HepG2 (cell line): ENCODE data around the gene PLK5. TPM values are rescaled to one million over a fixed set of nuclear protein-coding genes. Genes with fewer than 3 reads are reported as not detected.

ENCODE experiments used
- ATAC-seq: fragments of 200-7000 bp; cut with Tn5 transposase; 3 replicates; pipeline ENCODE4 v1.9.1; 2020; ENCODE audit warnings: mild to moderate bottlenecking, moderate library complexity
- BruUV-seq: library from RNA; stranded (reverse); fragments of 400-500 nt; replicated peaks from 2 replicates; lab custom pipeline; 2021; lab: Mats Ljungman, UMichigan
- CTCF ChIA-PET: fragments of 300-600 bp; formaldehyde crosslinking; extraction: SDS; loops from one replicate; lab custom pipeline; 2021; ENCODE audit warnings: low total read pairs, inconsistent platforms, low intra/inter-chr PET ratio; lab: Yijun Ruan, JAX
- POLR2A ChIA-PET: fragments of 350-600 bp; sonication (Branson Sonifier 250); formaldehyde crosslinking; loops from one replicate; lab custom pipeline; 2020; ENCODE audit warnings: antibody characterized with exemption, inconsistent platforms; lab: Yijun Ruan, JAX
- DNase-seq: peaks from one replicate; pipeline ENCODE4 v3.0.0-alpha.2; 2015; ENCODE audit warnings: low spot score
- FAIRE-seq: peaks from 3 replicates; lab custom pipeline; 2011; peaks lifted over from hg19 to GRCh38; lab: Jason Lieb, UNC
- H2AFZ ChIP-seq: one replicate; pipeline ENCODE4 v1.6.1; 2011; ENCODE audit warnings: low read length, inconsistent platforms
- H3K27ac ChIP-seq: fragments of 300-600 bp; 3 replicates; pipeline ENCODE4 v1.8.0; 2011; ENCODE audit warnings: mixed run types, mild to moderate bottlenecking, mixed read lengths, low read length, inconsistent platforms; ENCODE audit not compliant: insufficient read depth; ENCODE audit errors: extremely low read length
- H3K27me3 ChIP-seq, 2 experiments: fragments of 200-600 bp in 1 of 2; 2 replicates in 1 of 2; 3 replicates in 1 of 2; pipeline versions ENCODE4 v1.6.0 to v1.8.0; 2011; ENCODE audit warnings: low read length in 2 of 2, mild to moderate bottlenecking in 2 of 2, moderate library complexity in 2 of 2, inconsistent platforms in 1 of 2; ENCODE audit not compliant: insufficient read depth in 2 of 2, control insufficient read depth in 1 of 2
- H3K36me3 ChIP-seq, 2 experiments: fragments of 200-600 bp in 1 of 2; replicated peaks in 1 of 2; 2 replicates in 1 of 2; 3 replicates in 1 of 2; pipeline versions ENCODE4 v1.5.1 to v1.8.0; 2011; ENCODE audit warnings: low read length in 2 of 2, inconsistent platforms in 1 of 2; ENCODE audit not compliant: insufficient read depth in 2 of 2, control insufficient read depth in 1 of 2
- H3K4me1 ChIP-seq: 2 replicates; pipeline ENCODE4 v1.5.1; 2012; ENCODE audit warnings: low read length, inconsistent platforms; ENCODE audit not compliant: insufficient read depth
- H3K4me2 ChIP-seq: 2 replicates; pipeline ENCODE4 v1.6.0; 2011; ENCODE audit warnings: low read depth, low read length, inconsistent platforms
- H3K4me3 ChIP-seq, 3 experiments: fragments of 200-600 bp in 1 of 3; sonication (generic), shearing (Covaris generic) in 1 of 3; replicated peaks in 1 of 3; 2 replicates each; pipeline ENCODE4 v1.5.1; 2011 to 2016; ENCODE audit warnings: low read length in 3 of 3, inconsistent platforms in 2 of 3, low read depth in 2 of 3, mild to moderate bottlenecking in 2 of 3, control low read depth in 1 of 3, mixed read lengths in 1 of 3; ENCODE audit not compliant: insufficient read depth in 1 of 3
- H3K79me2 ChIP-seq: one replicate; pipeline ENCODE4 v1.6.1; 2011; ENCODE audit warnings: low read length, inconsistent platforms; ENCODE audit not compliant: insufficient read depth
- H3K9ac ChIP-seq: 2 replicates; pipeline ENCODE4 v1.6.0; 2011; ENCODE audit warnings: mild to moderate bottlenecking, low read depth, low read length, inconsistent platforms; ENCODE audit not compliant: insufficient read depth
- H3K9me3 ChIP-seq: 2 replicates; pipeline ENCODE4 v1.5.1; 2012; ENCODE audit warnings: mild to moderate bottlenecking, low read length
- H4K20me1 ChIP-seq: 2 replicates; pipeline ENCODE4 v1.6.0; 2011; ENCODE audit warnings: inconsistent platforms, mild to moderate bottlenecking, low read length, moderate library complexity; ENCODE audit not compliant: insufficient read depth
- AGO1 ChIP-seq: fragments of 200-400 bp; formaldehyde crosslinking; IDR thresholded peaks from 2 replicates; pipeline ENCODE4 v1.6.1; 2017; ENCODE audit warnings: mild to moderate bottlenecking, low read depth, low read length, moderate library complexity; ENCODE audit not compliant: poor library complexity, severe bottlenecking
- AGO2 ChIP-seq: fragments of 200-400 bp; formaldehyde crosslinking; optimal IDR thresholded peaks from 2 replicates; pipeline ENCODE3; 2017; ENCODE audit warnings: mild to moderate bottlenecking, low read depth, low read length, moderate library complexity
- ATF1 ChIP-seq: IDR thresholded peaks from 2 replicates; pipeline ENCODE4 v1.6.1; 2016; ENCODE audit warnings: mild to moderate bottlenecking, control low read depth
- CHD2 ChIP-seq: IDR thresholded peaks from 2 replicates; pipeline ENCODE4 v1.6.1; 2011; ENCODE audit warnings: low read depth, low read length, improper control_type of control experiment
- KDM3A ChIP-seq: IDR thresholded peaks from 2 replicates; pipeline ENCODE4 v1.6.1; 2018; ENCODE audit warnings: low read depth, missing compliant biosample characterization
- MZF1 ChIP-seq: sonication (generic); formaldehyde crosslinking; IDR thresholded peaks from 2 replicates; pipeline ENCODE4 v1.8.1; 2023; ENCODE audit warnings: mild to moderate bottlenecking, missing genetic modification reagents, borderline replicate concordance
- NFRKB ChIP-seq: fragments of 450-650 bp; IDR thresholded peaks from 2 replicates; pipeline ENCODE4 v1.6.1; 2017
- SCMH1 ChIP-seq: sonication (generic); formaldehyde crosslinking; IDR thresholded peaks from 2 replicates; pipeline ENCODE4 v1.9.0; 2021; ENCODE audit warnings: missing genetic modification reagents, mild to moderate bottlenecking, borderline replicate concordance
- ZNF235 ChIP-seq: sonication (generic); formaldehyde crosslinking; IDR thresholded peaks from 2 replicates; pipeline ENCODE4 v1.8.1; 2023; ENCODE audit warnings: mild to moderate bottlenecking, missing genetic modification reagents, borderline replicate concordance
- ZNF577 ChIP-seq: sonication (generic); formaldehyde crosslinking; IDR thresholded peaks from 2 replicates; pipeline ENCODE4 v1.4.0; 2020; ENCODE audit warnings: mild to moderate bottlenecking, low read depth, missing genetic modification reagents, borderline replicate concordance
- ZNF878 ChIP-seq: sonication (generic); formaldehyde crosslinking; IDR thresholded peaks from 2 replicates; pipeline ENCODE4 v1.8.1; 2023; ENCODE audit warnings: mild to moderate bottlenecking, missing genetic modification reagents, moderate library complexity
- WGBS: methylation state at CpG from one replicate; pipeline ENCODE4 v1.1.6; 2017; ENCODE audit warnings: low lambda C conversion rate; 5-methylcytosine and 5-hydroxymethylcytosine counted together
- in situ Hi-C: cut with HindIII; loops from 2 replicates; pipeline ENCODE4 v1.10.0; 2017; ENCODE audit warnings: low pct_unique_long_range_greater_than_20kb; ENCODE audit not compliant: extremely low pct_ligation_motif_present
- intact Hi-C: fragments of 100-400 bp; cut with micrococcal nuclease; formaldehyde crosslinking; loops from one replicate; pipeline ENCODE4 v1.10.0; 2022; ENCODE audit not compliant: unreplicated experiment
- polyA plus RNA-seq, 8 experiments: library from polyadenylated mRNA; depleted of rRNA in 3 of 8; stranded (reverse) in 7 of 8; unstranded in 1 of 8; fragments of >200 nt; fragmentation: Illumina TruSeq in 4 of 8; extraction: Trizol in 4 of 8; gene quantifications; 2 replicates each; pipeline versions ENCODE4 v1.2.1 to v1.2.3, GENCODE V29; 2011 to 2016; ENCODE audit warnings: low read depth in 4 of 8, missing spikeins in 1 of 8, mixed read lengths in 1 of 8; ENCODE audit not compliant: insufficient read depth in 1 of 8
- total RNA-seq, 5 experiments: library from RNA; depleted of rRNA; stranded (reverse); fragments of >200 nt; fragmentation: Illumina TruSeq; extraction: Trizol; gene quantifications; 2 replicates each; pipeline ENCODE4 v1.2.3, GENCODE V29; 2016; ENCODE audit warnings: low read depth in 1 of 5
- TF ChIP-seq, protein P1 (sequence below): sonication (generic); formaldehyde crosslinking; IDR thresholded peaks from 2 replicates; pipeline ENCODE4 v1.5.0; 2020; ENCODE audit warnings: mild to moderate bottlenecking, missing genetic modification reagents
- TF ChIP-seq, protein P2 (sequence below), 2 experiments: fragments of 450-650 bp in 1 of 2; sonication (generic) in 1 of 2; formaldehyde crosslinking; IDR thresholded peaks; 2 replicates each; pipeline versions ENCODE4 v1.5.0 to v1.8.0; 2020 to 2022; ENCODE audit warnings: mild to moderate bottlenecking in 1 of 2, missing genetic modification reagents in 1 of 2
- TF ChIP-seq, protein P3 (sequence below): IDR thresholded peaks from 2 replicates; pipeline ENCODE4 v1.6.1; 2016; ENCODE audit warnings: mild to moderate bottlenecking, missing biosample characterization, missing genetic modification reagents

Gene PLK5
- total and polyA plus RNA-seq, 2 of the 13 experiments (the other 11 are each of a cell fraction or from before 2014, with no cell fraction given): not detected

DNA sequence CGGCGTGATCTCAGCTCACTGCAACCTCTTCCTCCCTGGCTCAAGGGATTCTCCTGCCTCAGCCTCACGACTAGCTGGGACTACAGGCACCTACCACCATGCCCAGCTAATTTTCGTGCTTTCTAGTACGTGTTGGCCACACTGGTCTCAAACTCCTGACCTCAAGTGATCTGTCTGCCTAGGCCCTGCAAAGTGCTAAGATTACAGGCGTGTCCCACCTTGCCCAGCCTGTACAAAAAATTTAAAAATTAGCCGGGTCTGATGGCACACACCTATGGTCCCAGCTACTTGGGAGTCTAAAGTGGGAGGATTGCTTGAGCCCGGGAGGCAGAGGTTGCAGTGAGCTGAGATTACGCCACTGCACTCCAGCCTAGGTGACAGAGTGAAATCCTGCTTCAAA is 48.9 kb downstream of the PLK5 start:
- ChIA-PET CTCF (no interaction called here), POLR2A (interaction anchor here (0.6 to 1.2 kb wide), 3 partner anchors 14 to 239 kb away, joined by 3 to 6 read pairs (median 3); no protein-coding TSS in a partner anchor)
- Histone ChIP-seq H3K27ac (no peak overlapping the region), H3K79me2 (no peaks in the 10 kb centered on the region), H3K36me3 (0 out of 5 replicates have a peak, but pooled peaks cover 0 to 8% of the 10 kb centered on the region in 2 experiments), H3K9ac (no peak overlapping the region), H3K4me2 (no peak overlapping the region), H3K4me3 (no peak overlapping the region), H4K20me1 (0 out of 2 replicates have a peak, but pooled peaks cover 2% of the 10 kb centered on the region), H2AFZ (no peak overlapping the region), H3K4me1 (peaks cover 22% of the 10 kb centered on the region), H3K9me3 (no peaks in the 10 kb centered on the region), H3K27me3 (peaks cover 0 to 8% of the 10 kb centered on the region in 2 experiments; a peak in 2 of 5 replicates)
- in situ Hi-C loops: no loop called here
- BruUV-seq: no TSS peak
- FAIRE-seq (no peak), ATAC-seq (no peak), DNase-seq (no peak)
- intact Hi-C loops: no loop called here
- TF ChIP-seq ATF1 (CRISPR knock-in tag): no peak
- TF ChIP-seq, protein P1, sequence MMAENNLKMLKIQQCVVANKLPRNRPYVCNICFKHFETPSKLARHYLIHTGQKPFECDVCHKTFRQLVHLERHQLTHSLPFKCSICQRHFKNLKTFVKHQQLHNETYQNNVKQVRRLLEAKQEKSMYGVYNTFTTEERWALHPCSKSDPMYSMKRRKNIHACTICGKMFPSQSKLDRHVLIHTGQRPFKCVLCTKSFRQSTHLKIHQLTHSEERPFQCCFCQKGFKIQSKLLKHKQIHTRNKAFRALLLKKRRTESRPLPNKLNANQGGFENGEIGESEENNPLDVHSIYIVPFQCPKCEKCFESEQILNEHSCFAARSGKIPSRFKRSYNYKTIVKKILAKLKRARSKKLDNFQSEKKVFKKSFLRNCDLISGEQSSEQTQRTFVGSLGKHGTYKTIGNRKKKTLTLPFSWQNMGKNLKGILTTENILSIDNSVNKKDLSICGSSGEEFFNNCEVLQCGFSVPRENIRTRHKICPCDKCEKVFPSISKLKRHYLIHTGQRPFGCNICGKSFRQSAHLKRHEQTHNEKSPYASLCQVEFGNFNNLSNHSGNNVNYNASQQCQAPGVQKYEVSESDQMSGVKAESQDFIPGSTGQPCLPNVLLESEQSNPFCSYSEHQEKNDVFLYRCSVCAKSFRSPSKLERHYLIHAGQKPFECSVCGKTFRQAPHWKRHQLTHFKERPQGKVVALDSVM: peak; percentile 37; the same call in 1 of the 2 replicates
- 43% methylated on average over 9 of the region's 9 CpGs for WGBS

DNA sequence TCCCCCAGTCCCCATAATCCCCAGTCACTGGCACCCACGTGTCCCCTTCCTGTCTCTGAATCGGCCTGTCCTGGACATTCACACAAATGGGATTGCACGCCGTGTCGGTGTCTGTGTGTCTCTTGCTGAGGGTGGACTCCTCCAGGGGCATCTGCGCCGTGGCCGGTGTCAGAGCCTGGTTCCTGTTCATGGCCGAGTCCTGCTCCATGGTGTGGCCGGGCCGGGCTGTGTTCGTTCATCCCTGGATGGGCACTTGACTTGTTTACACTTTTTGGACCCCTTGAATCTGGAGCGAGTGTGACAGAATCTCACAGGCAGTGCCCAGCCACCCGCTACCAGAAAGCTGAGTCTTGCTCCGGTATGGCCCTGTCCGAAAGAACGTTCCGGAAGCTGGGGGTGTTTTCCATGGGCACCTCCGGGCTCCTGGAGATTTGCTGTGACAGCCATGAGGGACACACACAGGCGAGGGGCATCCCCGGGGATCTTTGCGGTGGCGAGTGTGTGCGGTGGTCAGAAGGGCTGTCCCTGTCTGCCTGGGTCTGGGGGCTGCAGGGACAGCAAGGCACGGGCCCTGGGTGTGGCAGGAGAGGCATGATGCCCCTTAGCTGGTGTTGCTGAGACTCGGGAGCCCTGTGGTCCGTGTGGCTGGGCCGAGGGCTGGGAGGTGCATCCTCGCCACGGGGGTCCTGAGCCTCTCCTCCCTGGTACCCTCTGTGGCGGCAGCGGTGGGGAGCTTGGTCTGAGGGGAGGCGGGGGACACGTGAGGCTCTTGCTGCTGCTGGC is 50.7 kb downstream of the PLK5 start:
- ChIA-PET CTCF (no interaction called here), POLR2A (interaction anchor here (0.6 to 0.8 kb wide), 2 partner anchors 11 to 16 kb away, joined by 3 read pairs; no protein-coding TSS in a partner anchor)
- in situ Hi-C loops: no loop called here
- H3K79me2 ChIP-seq: no peaks in the 10 kb centered on the region
- H3K27ac ChIP-seq: no peak overlapping the region
- WGBS: 95% methylated on average over 28 of the region's 34 CpGs
- H3K4me3 ChIP-seq: no peak overlapping the region
- no peak overlapping the region for H2AFZ ChIP-seq
- no peak overlapping the region for H3K4me2 ChIP-seq
- H4K20me1 ChIP-seq: 0 out of 2 replicates have a peak, but pooled peaks cover 2% of the 10 kb centered on the region
- H3K9me3 ChIP-seq: no peaks in the 10 kb centered on the region
- BruUV-seq: no TSS peak
- no peak for FAIRE-seq
- H3K9ac ChIP-seq: no peak overlapping the region
- ATAC-seq: no peak
- intact Hi-C loops: no loop called here
- no peak for DNase-seq
- H3K4me1 ChIP-seq: peaks cover 17% of the 10 kb centered on the region
- H3K36me3 ChIP-seq: peaks cover 0 to 9% of the 10 kb centered on the region in 2 experiments; a peak in 1 of 5 replicates
- 0 out of 5 replicates have a peak, but pooled peaks cover 0 to under 1% of the 10 kb centered on the region in 2 experiments for H3K27me3 ChIP-seq
- TF ChIP-seq NFRKB (no peak), MZF1 (CRISPR knock-in tag) (no peak), AGO1 (peak; percentile 63), ZNF878 (CRISPR knock-in tag) (no peak), ZNF577 (CRISPR knock-in tag) (no peak), ZNF235 (CRISPR knock-in tag) (no peak), AGO2 (peak; percentile 75), KDM3A (CRISPR knock-in tag) (no peak), SCMH1 (CRISPR knock-in tag) (no peak), CHD2 (no peak)
- TF ChIP-seq, protein P2, sequence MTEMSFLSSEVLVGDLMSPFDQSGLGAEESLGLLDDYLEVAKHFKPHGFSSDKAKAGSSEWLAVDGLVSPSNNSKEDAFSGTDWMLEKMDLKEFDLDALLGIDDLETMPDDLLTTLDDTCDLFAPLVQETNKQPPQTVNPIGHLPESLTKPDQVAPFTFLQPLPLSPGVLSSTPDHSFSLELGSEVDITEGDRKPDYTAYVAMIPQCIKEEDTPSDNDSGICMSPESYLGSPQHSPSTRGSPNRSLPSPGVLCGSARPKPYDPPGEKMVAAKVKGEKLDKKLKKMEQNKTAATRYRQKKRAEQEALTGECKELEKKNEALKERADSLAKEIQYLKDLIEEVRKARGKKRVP (CRISPR knock-in tag; IDR thresholded peaks at IDR 0.05): no peak
- TF ChIP-seq, protein P3, sequence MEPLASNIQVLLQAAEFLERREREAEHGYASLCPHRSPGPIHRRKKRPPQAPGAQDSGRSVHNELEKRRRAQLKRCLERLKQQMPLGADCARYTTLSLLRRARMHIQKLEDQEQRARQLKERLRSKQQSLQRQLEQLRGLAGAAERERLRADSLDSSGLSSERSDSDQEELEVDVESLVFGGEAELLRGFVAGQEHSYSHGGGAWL: no peak
